Activated CD8-positive, alpha-beta T cell treated with anti-CD3 and anti-CD28 coated beads for 36 hours (primary cell): ENCODE measurements around the gene GGPS1. TPM values are rescaled to one million over a fixed set of nuclear protein-coding genes. Genes with fewer than 3 reads are reported as not detected.

Source experiments
- ATAC-seq: fragments of 200-7000 bp; cut with Tn5 transposase; one replicate; pipeline ENCODE4 v1.10.0; 2021; ENCODE audit warnings: mild to moderate bottlenecking, moderate library complexity
- CTCF ChIA-PET: fragments of 350-600 bp; sonication (Branson Sonifier 250); formaldehyde crosslinking; loops from one replicate; lab custom pipeline; 2021; ENCODE audit warnings: antibody characterized with exemption; lab: Charles Lee
- POLR2A ChIA-PET: fragments of 350-600 bp; sonication (Branson Sonifier 250); formaldehyde crosslinking; loops from one replicate; lab custom pipeline; 2021; ENCODE audit warnings: antibody characterized with exemption; lab: Charles Lee
- DNase-seq: peaks from one replicate; pipeline ENCODE4 v3.0.0-alpha.2; 2020
- H3K27ac Mint-ChIP-seq: one replicate; pipeline ENCODE4 v1.8.0; 2021; ENCODE audit warnings: mild to moderate bottlenecking, mixed read lengths
- H3K27me3 Mint-ChIP-seq: one replicate; pipeline ENCODE4 v1.8.0; 2021; ENCODE audit warnings: mixed read lengths
- H3K36me3 Mint-ChIP-seq: one replicate; pipeline ENCODE4 v1.8.0; 2021; ENCODE audit warnings: low read depth, mixed read lengths
- H3K4me1 Mint-ChIP-seq: one replicate; pipeline ENCODE4 v1.8.0; 2021; ENCODE audit warnings: low read depth, mixed read lengths
- H3K4me3 Mint-ChIP-seq: one replicate; pipeline ENCODE4 v1.8.0; 2021; ENCODE audit warnings: mild to moderate bottlenecking, moderate library complexity, mixed read lengths
- H3K9me3 Mint-ChIP-seq: one replicate; pipeline ENCODE4 v1.8.0; 2021; ENCODE audit warnings: mixed read lengths
- intact Hi-C: fragments of 100-400 bp; cut with micrococcal nuclease; formaldehyde crosslinking; loops from one replicate; pipeline ENCODE4 v1.10.0; 2022
- total RNA-seq, 2 experiments: library from RNA; stranded (reverse); gene quantifications; one replicate each; pipeline ENCODE4 v1.2.3, GENCODE V29; 2021
- TF ChIP-seq, protein P1 (sequence below): fragments of 200-600 bp; IDR thresholded peaks from one replicate; pipeline ENCODE4 v1.8.0; 2022; ENCODE audit warnings: antibody characterized with exemption, mild to moderate bottlenecking

GGPS1 gene
- total RNA-seq, 2 experiments from 2014 or later: 35.4 to 37.8 TPM

DNA sequence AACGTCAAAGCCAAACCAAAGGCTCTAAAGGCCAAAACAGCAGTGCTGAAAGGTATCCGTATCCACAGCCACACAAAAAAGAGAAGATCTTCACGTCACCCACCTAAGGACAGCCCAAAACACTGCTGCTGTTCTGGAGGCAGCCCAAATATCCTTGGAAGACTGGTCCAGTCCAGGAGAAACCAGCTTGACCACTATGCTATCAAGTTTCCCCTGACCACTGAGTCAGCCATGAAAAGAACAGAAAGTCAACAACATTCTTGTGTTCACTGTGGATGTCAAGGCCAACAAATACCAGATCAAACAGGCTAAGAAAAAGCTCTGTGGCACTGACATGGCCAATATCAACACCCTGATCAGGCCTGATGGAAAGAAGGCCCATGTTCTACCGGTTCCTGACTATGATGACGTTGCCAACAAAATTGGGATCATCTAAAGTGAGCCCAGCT, 32.4 kb upstream of the GGPS1 start:
- H3K4me3 Mint-ChIP-seq: no peak overlapping the region
- TF ChIP-seq, protein P1, sequence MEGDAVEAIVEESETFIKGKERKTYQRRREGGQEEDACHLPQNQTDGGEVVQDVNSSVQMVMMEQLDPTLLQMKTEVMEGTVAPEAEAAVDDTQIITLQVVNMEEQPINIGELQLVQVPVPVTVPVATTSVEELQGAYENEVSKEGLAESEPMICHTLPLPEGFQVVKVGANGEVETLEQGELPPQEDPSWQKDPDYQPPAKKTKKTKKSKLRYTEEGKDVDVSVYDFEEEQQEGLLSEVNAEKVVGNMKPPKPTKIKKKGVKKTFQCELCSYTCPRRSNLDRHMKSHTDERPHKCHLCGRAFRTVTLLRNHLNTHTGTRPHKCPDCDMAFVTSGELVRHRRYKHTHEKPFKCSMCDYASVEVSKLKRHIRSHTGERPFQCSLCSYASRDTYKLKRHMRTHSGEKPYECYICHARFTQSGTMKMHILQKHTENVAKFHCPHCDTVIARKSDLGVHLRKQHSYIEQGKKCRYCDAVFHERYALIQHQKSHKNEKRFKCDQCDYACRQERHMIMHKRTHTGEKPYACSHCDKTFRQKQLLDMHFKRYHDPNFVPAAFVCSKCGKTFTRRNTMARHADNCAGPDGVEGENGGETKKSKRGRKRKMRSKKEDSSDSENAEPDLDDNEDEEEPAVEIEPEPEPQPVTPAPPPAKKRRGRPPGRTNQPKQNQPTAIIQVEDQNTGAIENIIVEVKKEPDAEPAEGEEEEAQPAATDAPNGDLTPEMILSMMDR: no peak
- peak overlapping the region; percentile 52 for H3K27ac Mint-ChIP-seq
- H3K9me3 Mint-ChIP-seq: peaks cover 2% of the 10 kb centered on the region
- DNase-seq (no peak), ATAC-seq (no peak)
- H3K27me3 Mint-ChIP-seq: no peaks in the 10 kb centered on the region
- POLR2A ChIA-PET: no interaction called here
- intact Hi-C loops: no loop called here
- CTCF ChIA-PET: no interaction called here
- H3K36me3 Mint-ChIP-seq: peaks cover 14% of the 10 kb centered on the region
- H3K4me1 Mint-ChIP-seq: peaks cover 52% of the 10 kb centered on the region

DNA sequence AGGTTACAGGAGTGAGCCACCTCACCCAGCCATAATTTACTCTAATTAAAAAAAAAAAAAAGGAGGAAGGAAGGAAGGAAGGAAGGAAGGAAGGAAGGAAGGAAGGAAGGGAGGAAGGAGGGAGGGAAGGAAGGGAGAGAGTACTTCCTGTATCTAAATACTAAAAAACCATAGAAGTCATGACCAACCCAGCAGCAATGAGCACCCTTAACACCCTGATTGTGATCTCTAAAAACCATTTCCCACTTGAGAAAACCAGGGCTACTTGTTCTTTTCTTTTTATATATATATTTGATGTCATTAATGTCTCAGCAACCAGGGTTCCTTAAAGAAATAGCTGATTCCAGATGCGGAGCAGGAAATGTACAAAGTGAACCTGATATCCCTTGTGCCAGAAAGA, 31.6 kb upstream of the GGPS1 start:
- Mint-ChIP-seq H3K4me1 (peaks cover 49% of the 10 kb centered on the region), H3K27me3 (no peaks in the 10 kb centered on the region), H3K36me3 (peaks cover 12% of the 10 kb centered on the region), H3K4me3 (no peak overlapping the region), H3K27ac (peak overlapping the region; percentile 89), H3K9me3 (peaks cover 2% of the 10 kb centered on the region)
- POLR2A ChIA-PET: interaction anchor here (0.7 to 1.0 kb wide), 2 partner anchors 15 to 84 kb away, joined by 3 read pairs; no protein-coding TSS in a partner anchor
- TF ChIP-seq, protein P1: no peak
- intact Hi-C loops: no loop called here
- DNase-seq (no peak), ATAC-seq (no peak)
- CTCF ChIA-PET: no interaction called here

DNA sequence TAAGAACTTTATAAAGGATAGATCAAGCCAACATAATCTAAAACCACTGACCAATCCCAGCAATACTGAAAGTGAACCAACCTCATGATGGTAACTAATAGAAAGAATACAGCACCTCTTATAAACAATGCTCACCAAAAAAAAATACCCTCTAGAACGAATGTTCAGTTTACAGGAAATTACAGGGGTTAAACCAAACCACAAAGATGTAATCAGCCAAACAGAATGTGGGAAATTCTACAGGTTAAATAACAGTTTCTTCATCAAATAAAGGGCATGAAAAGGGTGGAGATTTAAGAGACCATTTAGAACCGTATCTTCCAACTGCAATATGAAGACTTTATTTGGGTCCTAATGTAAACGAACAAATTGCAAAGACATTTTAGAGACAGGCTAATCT, 30.8 kb upstream of the GGPS1 start:
- H3K9me3 Mint-ChIP-seq: peaks cover 2% of the 10 kb centered on the region
- POLR2A ChIA-PET: no interaction called here
- H3K36me3 Mint-ChIP-seq: peaks cover 12% of the 10 kb centered on the region
- peaks cover 47% of the 10 kb centered on the region for H3K4me1 Mint-ChIP-seq
- TF ChIP-seq, protein P1: no peak
- no peaks in the 10 kb centered on the region for H3K27me3 Mint-ChIP-seq
- no peak for DNase-seq
- CTCF ChIA-PET: no interaction called here
- peak overlapping the region; percentile 89 for H3K27ac Mint-ChIP-seq
- peak overlapping the region; percentile 36 for H3K4me3 Mint-ChIP-seq
- peak; percentile 77 for ATAC-seq
- intact Hi-C loops: no loop called here

DNA sequence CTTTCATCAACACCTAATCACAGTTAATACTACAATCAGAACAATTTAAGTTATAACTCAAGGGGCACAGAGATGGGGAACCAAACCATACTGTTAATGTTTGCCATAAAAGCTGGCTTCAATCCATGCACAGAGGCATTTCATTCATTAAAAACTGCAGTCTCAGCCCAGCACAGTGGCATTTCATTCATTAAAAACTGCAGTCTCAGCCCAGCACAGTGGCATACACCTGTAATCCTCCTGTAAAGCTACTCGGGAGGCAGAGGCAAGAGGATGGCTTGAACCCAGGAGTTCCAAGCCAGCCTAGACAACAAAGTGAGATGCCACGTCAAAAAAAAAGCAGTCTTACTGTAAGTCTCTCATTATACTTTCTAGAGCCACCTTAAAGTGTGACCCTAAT, 29.6 kb upstream of the GGPS1 start:
- peaks cover 12% of the 10 kb centered on the region for H3K36me3 Mint-ChIP-seq
- CTCF ChIA-PET: interaction anchor here (1.0 to 1.7 kb wide), 3 partner anchors 14 to 116 kb away, joined by 3 to 5 read pairs (median 3); no protein-coding TSS in a partner anchor
- DNase-seq (no peak), ATAC-seq (no peak)
- H3K9me3 Mint-ChIP-seq: peaks cover 2% of the 10 kb centered on the region
- H3K4me3 Mint-ChIP-seq: no peak overlapping the region
- H3K27ac Mint-ChIP-seq: peak overlapping the region; percentile 60
- H3K4me1 Mint-ChIP-seq: peaks cover 42% of the 10 kb centered on the region
- POLR2A ChIA-PET: interaction anchor here (0.7 to 1.0 kb wide), 3 partner anchors 14 to 37 kb away, joined by 3 to 4 read pairs (median 3); no protein-coding TSS in a partner anchor
- intact Hi-C loops: no loop called here
- TF ChIP-seq, protein P1: no peak
- H3K27me3 Mint-ChIP-seq: no peaks in the 10 kb centered on the region

DNA sequence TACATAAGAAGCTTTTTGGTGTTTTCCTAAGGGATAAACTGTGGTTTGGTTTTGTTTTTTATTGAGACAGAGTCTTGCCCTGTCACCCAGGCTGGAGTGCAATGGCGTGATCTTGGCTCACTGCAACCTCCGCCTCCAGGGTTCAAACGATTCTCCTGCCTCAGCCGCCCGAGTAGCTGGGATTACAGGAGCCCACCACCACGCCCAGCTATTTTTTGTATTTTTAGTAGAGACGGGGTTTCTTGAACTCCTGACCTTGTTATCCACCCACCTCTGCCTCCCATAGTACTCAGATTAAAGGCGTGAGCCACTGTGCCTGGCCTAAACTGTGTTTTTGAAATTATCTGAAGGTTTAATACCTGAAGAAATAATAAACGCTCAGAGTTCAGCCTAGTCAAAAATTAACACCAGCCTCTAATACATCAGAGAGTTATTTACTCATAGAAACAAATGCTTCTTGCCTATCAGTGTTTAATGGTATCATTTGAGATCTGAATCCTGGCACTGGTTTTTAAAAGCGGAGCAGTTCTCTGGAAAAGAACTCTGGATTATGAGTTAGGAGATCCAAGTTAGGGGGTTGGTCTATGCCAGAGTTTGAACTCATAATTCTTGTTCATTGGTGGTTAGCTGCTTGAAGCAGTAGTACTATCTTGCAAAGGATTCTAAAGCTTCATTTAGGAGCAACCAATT, 29.1 kb upstream of the GGPS1 start:
- intact Hi-C loops: no loop called here
- POLR2A ChIA-PET: interaction anchor here (0.7 to 1.1 kb wide), 3 partner anchors 18 to 43 kb away, joined by 3 to 4 read pairs (median 3); no protein-coding TSS in a partner anchor
- H3K4me3 Mint-ChIP-seq: no peak overlapping the region

More for the DNA sequence above, 29.1 kb upstream of the GGPS1 start:
- H3K36me3 Mint-ChIP-seq: peaks cover 13% of the 10 kb centered on the region
- peaks cover 44% of the 10 kb centered on the region for H3K4me1 Mint-ChIP-seq
- TF ChIP-seq, protein P1: no peak
- DNase-seq: no peak
- H3K27me3 Mint-ChIP-seq: no peaks in the 10 kb centered on the region
- CTCF ChIA-PET: interaction anchor here (1.0 to 1.7 kb wide), 3 partner anchors 15 to 116 kb away, joined by 3 to 5 read pairs (median 3); no protein-coding TSS in a partner anchor
- peak overlapping the region; percentile 60 for H3K27ac Mint-ChIP-seq
- no peak for ATAC-seq
- H3K9me3 Mint-ChIP-seq: peaks cover 2% of the 10 kb centered on the region
